T-cell (primary cell): ENCODE results near the gene MSMP. TPM values are rescaled to one million over a fixed set of nuclear protein-coding genes. Genes with fewer than 3 reads are reported as not detected.

Experiments
- ATAC-seq, 4 experiments: fragments of 200-7000 bp in 3 of 4; fragments of 150-1000 bp in 1 of 4; cut with Tn5 transposase; replicated peaks in 1 of 4; 1 replicate in 3 of 4; 2 replicates in 1 of 4; pipeline ENCODE4 v1.10.0; 2021; ENCODE audit warnings: moderate library complexity in 3 of 4, mild to moderate bottlenecking in 2 of 4, moderate number of reproducible peaks in 1 of 4
- CTCF ChIA-PET, 2 donors: fragments of 300-600 bp; sonication (Branson Sonifier 250); formaldehyde crosslinking; loops; one replicate each; lab custom pipeline; 2022; ENCODE audit warnings: antibody characterized with exemption in 2 of 2; lab: Charles Lee
- POLR2A ChIA-PET, 2 donors: fragments of 300-600 bp; sonication (Branson Sonifier 250); formaldehyde crosslinking; loops; one replicate each; lab custom pipeline; 2022; ENCODE audit warnings: antibody characterized with exemption in 2 of 2; lab: Charles Lee
- DNase-seq, 35 experiments: peaks; one replicate each; pipeline versions ENCODE4 v3.0.0 to v3.0.0-alpha.2; 2013 to 2023
- H3K27ac ChIP-seq: one replicate; pipeline ENCODE4 v1.5.1; 2013; ENCODE audit warnings: low read length
- H3K27me3 ChIP-seq, 2 experiments: replicated peaks in 1 of 2; 1 replicate in 1 of 2; 2 replicates in 1 of 2; pipeline versions ENCODE4 v1.6.1 to v1.7.0; 2013; ENCODE audit warnings: low read length in 1 of 2, mixed read lengths in 1 of 2; ENCODE audit not compliant: control insufficient read depth in 2 of 2, insufficient read depth in 2 of 2; ENCODE audit errors: extremely low read depth in 1 of 2
- H3K36me3 ChIP-seq, 2 donors: 1 replicate in 1 of 2; 2 replicates in 1 of 2; pipeline versions ENCODE4 v1.6.1 to v1.7.0; 2013; ENCODE audit warnings: low read length in 1 of 2; ENCODE audit not compliant: control insufficient read depth in 2 of 2, insufficient read depth in 1 of 2; ENCODE audit errors: extremely low read depth in 1 of 2
- H3K4me1 ChIP-seq, 2 experiments: 1 replicate in 1 of 2; 2 replicates in 1 of 2; pipeline versions ENCODE4 v1.6.1 to v1.7.0; 2013; ENCODE audit warnings: low read length in 2 of 2, mixed read lengths in 1 of 2; ENCODE audit not compliant: insufficient read depth in 2 of 2, control insufficient read depth in 1 of 2; ENCODE audit errors: extremely low read depth in 1 of 2
- H3K4me3 ChIP-seq, 2 donors: 1 replicate in 1 of 2; 2 replicates in 1 of 2; pipeline versions ENCODE4 v1.5.1 to v1.7.0; 2013; ENCODE audit warnings: mild to moderate bottlenecking in 2 of 2, low read length in 1 of 2, moderate library complexity in 1 of 2; ENCODE audit not compliant: control insufficient read depth in 1 of 2; ENCODE audit errors: extremely low read depth in 1 of 2
- H3K9me3 ChIP-seq: 2 replicates; pipeline ENCODE4 v1.7.0; 2013
- H3K27ac Mint-ChIP-seq, 2 donors: one replicate each; pipeline ENCODE4 v1.8.0; 2020 to 2021; ENCODE audit warnings: mild to moderate bottlenecking in 2 of 2, mixed read lengths in 2 of 2
- H3K27me3 Mint-ChIP-seq, 2 donors: one replicate each; pipeline ENCODE4 v1.8.0; 2021 to 2022; ENCODE audit warnings: mixed read lengths in 2 of 2
- H3K36me3 Mint-ChIP-seq: one replicate; pipeline ENCODE4 v1.8.0; 2021; ENCODE audit warnings: mixed read lengths
- H3K4me1 Mint-ChIP-seq, 3 donors: one replicate each; pipeline ENCODE4 v1.8.0; 2020 to 2022; ENCODE audit warnings: mixed read lengths in 3 of 3, mild to moderate bottlenecking in 1 of 3
- H3K4me3 Mint-ChIP-seq, 3 donors: one replicate each; pipeline ENCODE4 v1.8.0; 2020 to 2022; ENCODE audit warnings: mild to moderate bottlenecking in 3 of 3, mixed read lengths in 3 of 3, moderate library complexity in 3 of 3
- H3K9me3 Mint-ChIP-seq, 3 donors: one replicate each; pipeline ENCODE4 v1.8.0; 2020 to 2022; ENCODE audit warnings: mixed read lengths in 3 of 3
- WGBS: methylation state at CpG from one replicate; pipeline ENCODE4 v1.1.5; 2013; ENCODE audit warnings: missing lambda C conversion rate; ENCODE audit not compliant: insufficient coverage; 5-methylcytosine and 5-hydroxymethylcytosine counted together
- total RNA-seq, 35 experiments: library from RNA in 6 of 35; stranded (reverse) in 6 of 35; fragments of 120-200 nt in 1 of 35; gene quantifications; one replicate each; pipeline versions ENCODE4 v1.2.1 to v1.2.4 and lab custom pipeline; 2013 to 2026

The MSMP gene
- total RNA-seq, 5 donors from 2014 or later (not counting 1 experiment from before 2014, with no cell fraction given) = 1.6 to 5.1 (median 1.6) TPM; not detected in 2

GRCh38 chr9:35793461-35793860 is 39.4 kb upstream of the MSMP start:
- peaks cover 0 to 14% (median 13%) of the 10 kb centered on the region in 3 donors for H3K4me1 Mint-ChIP-seq
- ATAC-seq (no peak), DNase-seq (no peak)
- no peaks in the 10 kb centered on the region for H3K9me3 Mint-ChIP-seq
- peaks cover 0 to 3% of the 10 kb centered on the region in 2 experiments for H3K4me1 ChIP-seq
- H3K4me3 ChIP-seq = no peak overlapping the region
- H3K4me3 Mint-ChIP-seq = no peak overlapping the region
- no peaks in the 10 kb centered on the region for H3K27me3 ChIP-seq
- peaks cover 6% of the 10 kb centered on the region for H3K36me3 Mint-ChIP-seq
- POLR2A ChIA-PET = no interaction called here
- no peak overlapping the region for H3K27ac Mint-ChIP-seq
- 96% methylated on average over 2 of the region's 2 CpGs for WGBS
- no peaks in the 10 kb centered on the region for H3K9me3 ChIP-seq
- H3K36me3 ChIP-seq = peaks cover 8 to 9% of the 10 kb centered on the region in 2 donors
- CTCF ChIA-PET = interaction anchor here (0.9 to 1.3 kb wide), 2 partner anchors 89 to 229 kb away, joined by 3 to 5 read pairs; no protein-coding TSS in a partner anchor
- H3K27me3 Mint-ChIP-seq = no peaks in the 10 kb centered on the region
- H3K27ac ChIP-seq = no peak overlapping the region

GRCh38 chr9:35792826-35793225 is 38.8 kb upstream of the MSMP start:
- no peaks in the 10 kb centered on the region for H3K27me3 ChIP-seq
- Mint-ChIP-seq H3K27me3 (no peaks in the 10 kb centered on the region), H3K4me1 (peaks cover 0 to 14% (median 13%) of the 10 kb centered on the region in 3 donors), H3K36me3 (peaks cover 7% of the 10 kb centered on the region), H3K4me3 (no peak overlapping the region), H3K27ac (no peak overlapping the region), H3K9me3 (no peaks in the 10 kb centered on the region)
- POLR2A ChIA-PET = no interaction called here
- peaks cover 0 to 3% of the 10 kb centered on the region in 2 experiments for H3K4me1 ChIP-seq
- no peaks in the 10 kb centered on the region for H3K9me3 ChIP-seq
- CTCF ChIA-PET = interaction anchor here (0.9 to 1.3 kb wide), 2 partner anchors 89 to 230 kb away, joined by 3 to 5 read pairs; no protein-coding TSS in a partner anchor
- no peak overlapping the region for H3K4me3 ChIP-seq
- 99% methylated on average over 13 of the region's 14 CpGs for WGBS
- no peak for DNase-seq
- no peak for ATAC-seq
- peaks cover 8 to 9% of the 10 kb centered on the region in 2 donors for H3K36me3 ChIP-seq
- H3K27ac ChIP-seq = no peak overlapping the region

GRCh38 chr9:35792024-35792813 is 38.1 kb upstream of the MSMP start:
- ATAC-seq (no peak), DNase-seq (no peak)
- H3K9me3 ChIP-seq = no peaks in the 10 kb centered on the region
- peaks cover 13% of the 10 kb centered on the region for H3K36me3 Mint-ChIP-seq
- 98% methylated on average over 30 of the region's 34 CpGs for WGBS
- ChIA-PET CTCF (interaction anchor here (0.6 to 1.3 kb wide), 6 partner anchors 20 to 230 kb away, joined by 3 to 5 read pairs (median 3); partner anchors contain the start of genes RMRP (in 1 of the 2) and SPAG8 (in 1 of the 2)), POLR2A (no interaction called here)
- H3K36me3 ChIP-seq = peaks cover 11 to 12% of the 10 kb centered on the region in 2 donors
- no peaks in the 10 kb centered on the region for H3K9me3 Mint-ChIP-seq
- peaks cover 0 to 3% of the 10 kb centered on the region in 2 experiments for H3K4me1 ChIP-seq
- no peak overlapping the region for H3K4me3 Mint-ChIP-seq
- H3K4me1 Mint-ChIP-seq = peaks cover 0 to 14% (median 13%) of the 10 kb centered on the region in 3 donors
- no peaks in the 10 kb centered on the region for H3K27me3 Mint-ChIP-seq
- no peak overlapping the region for H3K27ac ChIP-seq
- no peaks in the 10 kb centered on the region for H3K27me3 ChIP-seq
- no peak overlapping the region for H3K4me3 ChIP-seq
- H3K27ac Mint-ChIP-seq = no peak overlapping the region

GRCh38 chr9:35791297-35791921 is 37.3 kb upstream of the MSMP start, which contains the start of gene NPR2:
TSS of gene NPR2 (plus strand) at chr9:35791591. CDS start at chr9:35792409, 818 bp downstream.
- Mint-ChIP-seq H3K9me3 (no peaks in the 10 kb centered on the region), H3K4me3 (no peak within 1 kb of the TSS), H3K27me3 (no peaks in the 10 kb centered on the region), H3K4me1 (peaks cover 0 to 14% (median 13%) of the 10 kb centered on the region in 3 donors), H3K27ac (no peak within 1 kb of the TSS), H3K36me3 (peaks cover 15% of the 10 kb centered on the region)
- H3K4me1 ChIP-seq = peaks cover 0 to 3% of the 10 kb centered on the region in 2 experiments
- H3K4me3 ChIP-seq = no peak within 1 kb of the TSS
- ChIA-PET POLR2A (no interaction called here), CTCF (interaction anchor here (0.6 to 1.1 kb wide), 4 partner anchors 21 to 134 kb away, joined by 3 to 4 read pairs (median 3); partner anchors contain the start of genes RMRP (in 1 of the 2) and SPAG8 (in 1 of the 2))
- WGBS = 81% methylated on average over 27 of the region's 64 CpGs
- H3K27me3 ChIP-seq = no peaks in the 10 kb centered on the region
- no peak for ATAC-seq
- peaks cover 11 to 14% of the 10 kb centered on the region in 2 donors for H3K36me3 ChIP-seq
- no peak within 1 kb of the TSS for H3K27ac ChIP-seq
- no peak for DNase-seq
- H3K9me3 ChIP-seq = no peaks in the 10 kb centered on the region

- Mint-ChIP-seq H3K27ac (no peak overlapping the region), H3K4me1 (peaks cover 0 to 14% (median 13%) of the 10 kb centered on the region in 3 donors), H3K9me3 (no peaks in the 10 kb centered on the region), H3K27me3 (no peaks in the 10 kb centered on the region), H3K4me3 (no peak overlapping the region), H3K36me3 (peaks cover 22% of the 10 kb centered on the region)
- Histone ChIP-seq H3K9me3 (no peaks in the 10 kb centered on the region), H3K4me3 (no peak overlapping the region), H3K27me3 (no peaks in the 10 kb centered on the region), H3K27ac (no peak overlapping the region), H3K36me3 (peaks cover 13 to 14% of the 10 kb centered on the region in 2 donors), H3K4me1 (peaks cover 0 to 3% of the 10 kb centered on the region in 2 experiments)
- WGBS = 83% methylated on average over 30 of the region's 37 CpGs
- DNase-seq (peak; percentile 14 to 82 (median 49)), ATAC-seq (peak; percentile 81 to 92 (median 86))
- ChIA-PET CTCF (interaction anchor here (0.5 to 2.2 kb wide), 18 partner anchors 13 to 763 kb away, joined by 3 to 26 read pairs (median 4); partner anchors contain the start of genes FAM221B (in 1 of the 2), GBA2 (in 1 of the 2) and RGP1 (in 1 of the 2)), POLR2A (no interaction called here)
Observed at GRCh38 chr9:35790385-35791296, 36.6 kb upstream of the MSMP start.
